ENCODE measurements around the gene HOXD4. TPM values are rescaled to one million over a fixed set of nuclear protein-coding genes. Genes with fewer than 3 reads are reported as not detected.

The HOXD4 gene
- total RNA-seq, 1 donor from 2014 or later = 0.70 TPM

GRCh38 chr2:176112375-176113302 is 38.7 kb upstream of the HOXD4 start:
- DNase-seq (ENCODE audit: low spot score) = no peak
- intact Hi-C loops (cut with DNase I) = no loop called here

GRCh38 chr2:176114120-176114929 is 37.0 kb upstream of the HOXD4 start:
- no peak for DNase-seq (ENCODE audit: low spot score)
- intact Hi-C loops (cut with DNase I) = no loop called here

GRCh38 chr2:176114930-176115625 is 36.3 kb upstream of the HOXD4 start:
- intact Hi-C loops (cut with DNase I) = no loop called here
- no peak for DNase-seq (ENCODE audit: low spot score)

GRCh38 chr2:176115883-176116813 is 35.2 kb upstream of the HOXD4 start, which contains the start of gene HOXD10:
HOXD10 (plus strand) TSS chr2:176116778; CDS start chr2:176116834, 56 bp downstream.
- no peak for DNase-seq (ENCODE audit: low spot score)
- intact Hi-C loops (cut with DNase I) = no loop called here

GRCh38 chr2:176117162-176117822 is 34.1 kb upstream of the HOXD4 start:
- intact Hi-C loops (cut with DNase I) = no loop called here
- no peak for DNase-seq (ENCODE audit: low spot score)

GRCh38 chr2:176117823-176118371 is 33.5 kb upstream of the HOXD4 start:
- DNase-seq (ENCODE audit: low spot score) = no peak
- intact Hi-C loops (cut with DNase I) = no loop called here

- intact Hi-C loops (cut with DNase I) = no loop called here
- no peak for DNase-seq (ENCODE audit: low spot score)
Measured at GRCh38 chr2:176118601-176119339, 32.6 kb upstream of the HOXD4 start.

GRCh38 chr2:176120364-176121189 is 30.8 kb upstream of the HOXD4 start:
- intact Hi-C loops (cut with DNase I) = no loop called here

GRCh38 chr2:176121190-176122051 is 29.9 kb upstream of the HOXD4 start:
- intact Hi-C loops (cut with DNase I) = no loop called here
- no peak for DNase-seq (ENCODE audit: low spot score)

More at GRCh38 chr2:176120364-176121189, 30.8 kb upstream of the HOXD4 start:
- DNase-seq (ENCODE audit: low spot score) = no peak

- DNase-seq (ENCODE audit: low spot score) = no peak
- intact Hi-C loops (cut with DNase I) = no loop called here
Measured at GRCh38 chr2:176122052-176122682, 29.2 kb upstream of the HOXD4 start.

GRCh38 chr2:176122683-176123410 is 28.5 kb upstream of the HOXD4 start, which contains the start of gene HOXD9:
HOXD9 (plus strand) TSS chr2:176122719; CDS start chr2:176122769, 50 bp downstream.
- no peak for DNase-seq (ENCODE audit: low spot score)
- intact Hi-C loops (cut with DNase I) = no loop called here

GRCh38 chr2:176123411-176124109 is 27.8 kb upstream of the HOXD4 start:
- no peak for DNase-seq (ENCODE audit: low spot score)
- intact Hi-C loops (cut with DNase I) = no loop called here

GRCh38 chr2:176124110-176124946 is 27.0 kb upstream of the HOXD4 start:
- DNase-seq (ENCODE audit: low spot score) = no peak
- intact Hi-C loops (cut with DNase I) = no loop called here
